GM03348 (cell line): ENCODE measurements around the gene LRRN2.
"Not testable (repeated sequence)": the region's sequence is repeated elsewhere in the genome, so short reads cannot be mapped to it uniquely, and the experiment has no call there.

Source experiments
- DNase-seq: peaks from one replicate; pipeline ENCODE4 v3.0.0; 2012; ENCODE audit warnings: low spot score

The LRRN2 gene

DNA sequence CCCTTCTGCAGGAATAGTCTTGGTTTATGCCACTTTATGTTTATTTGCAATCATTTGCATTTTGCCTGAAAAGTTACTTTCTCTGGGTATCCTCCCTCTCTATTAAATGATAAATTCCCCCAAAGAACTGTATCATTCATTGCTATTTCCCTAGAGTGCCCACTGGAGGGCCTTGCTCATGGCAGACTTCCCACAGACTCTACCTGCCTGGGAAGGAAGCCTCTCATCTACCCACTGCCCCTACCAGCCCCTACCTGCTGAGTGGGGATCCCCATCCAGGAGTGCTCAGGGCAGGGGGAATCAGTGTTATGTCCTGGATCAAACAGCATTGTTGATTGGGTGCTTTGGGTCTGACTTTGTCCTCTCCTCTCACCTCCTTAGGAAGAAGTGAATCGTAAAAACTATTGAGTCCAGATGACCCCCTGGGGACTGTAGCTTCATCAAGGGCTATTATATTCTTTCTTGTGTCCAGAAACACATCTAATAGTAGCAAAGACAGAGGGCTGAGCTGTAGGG is 6.8 kb upstream of the LRRN2 start:
- no peak for DNase-seq

DNA sequence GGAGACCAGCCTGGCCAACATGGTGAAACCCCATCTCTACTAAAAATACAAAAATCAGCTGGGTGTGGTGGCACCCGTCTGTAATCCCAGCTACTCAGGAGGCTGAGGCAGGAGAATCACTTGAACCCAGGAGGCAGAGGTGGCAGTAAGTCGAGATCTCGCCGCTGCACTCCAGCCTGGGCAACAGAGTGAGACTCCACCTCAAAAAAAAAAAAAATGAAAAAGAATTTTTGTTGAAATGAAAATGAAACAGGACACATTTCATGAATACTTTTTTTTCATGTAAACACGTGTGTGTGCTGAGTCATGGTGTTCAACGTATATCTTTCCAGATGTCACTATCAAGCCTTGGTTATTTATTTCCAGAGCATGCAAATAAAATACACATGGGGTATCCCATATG is 5.8 kb upstream of the LRRN2 start:
- DNase-seq: not testable (repeated sequence)

DNA sequence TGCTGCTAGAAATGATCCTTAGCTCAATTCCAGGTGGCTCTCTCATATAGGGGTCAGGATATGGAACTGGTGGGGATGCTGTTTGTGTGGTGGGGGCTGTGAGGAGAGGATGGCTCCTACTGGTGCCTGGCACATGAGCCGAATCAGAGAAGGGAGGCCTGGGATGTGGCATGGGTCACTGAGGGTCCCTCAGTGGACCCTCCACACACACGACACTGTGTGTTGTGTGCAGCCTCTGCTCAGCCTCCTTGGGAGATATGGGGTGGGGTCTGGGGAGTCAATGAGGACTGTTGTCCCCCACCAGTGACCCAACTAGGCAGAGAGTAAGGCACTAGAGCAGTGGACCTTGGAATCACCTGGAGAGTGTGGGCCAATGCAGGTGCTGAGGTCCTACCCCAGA is 3.2 kb upstream of the LRRN2 start:
- DNase-seq: no peak

DNA sequence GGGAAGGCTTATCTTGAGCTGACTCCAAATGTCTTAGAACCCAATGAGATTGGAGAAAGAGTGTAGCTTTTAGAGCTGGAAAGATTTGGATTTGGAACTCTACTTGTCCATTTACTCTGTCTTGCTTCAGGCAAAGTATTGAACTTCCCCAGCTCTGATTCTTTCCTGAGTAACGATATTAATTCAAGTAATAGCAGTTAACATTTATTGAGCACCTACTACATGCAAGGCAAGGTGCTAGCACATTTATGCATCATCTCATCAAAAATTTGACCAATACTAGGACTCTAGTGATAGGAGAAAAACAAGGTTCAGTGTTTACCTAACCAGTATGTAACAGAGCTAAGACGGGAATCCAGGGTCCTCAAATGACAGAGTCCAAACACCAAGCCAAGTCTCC is 2.5 kb upstream of the LRRN2 start:
- no peak for DNase-seq

DNA sequence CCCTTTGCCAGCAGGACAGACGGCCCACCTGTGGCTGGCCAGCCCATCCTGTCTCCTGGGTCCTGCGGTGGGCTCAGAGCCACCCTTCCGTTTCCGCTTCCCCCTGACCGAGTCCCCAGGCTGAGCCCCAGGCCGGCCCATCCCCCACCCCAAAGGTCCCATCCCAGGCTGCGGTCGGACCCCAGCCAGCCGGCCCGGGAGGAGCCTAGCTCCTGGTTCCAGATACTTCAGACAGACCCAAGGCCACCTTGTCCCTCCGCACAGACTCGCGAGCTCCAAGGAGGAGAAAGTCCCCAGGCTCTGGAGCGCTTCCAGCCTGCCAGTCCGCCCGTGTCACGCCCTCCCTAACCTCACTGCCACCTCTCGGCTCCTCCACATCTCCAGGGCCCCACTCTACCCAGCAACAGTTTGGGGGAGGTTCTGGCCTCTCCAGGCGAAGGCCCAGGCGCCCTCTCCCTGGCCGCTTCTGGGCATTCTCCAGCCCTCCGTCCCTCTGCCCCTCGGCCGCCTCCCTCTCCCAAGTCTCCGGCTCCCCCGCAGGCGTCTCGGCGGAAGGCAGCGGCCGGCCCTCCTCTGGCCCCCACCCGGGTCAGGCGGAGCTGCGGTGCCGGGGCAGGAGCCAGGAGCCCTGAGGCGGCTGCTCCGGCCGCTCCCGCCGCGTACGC is 835 bp downstream of the LRRN2 start:
- DNase-seq: no peak

DNA sequence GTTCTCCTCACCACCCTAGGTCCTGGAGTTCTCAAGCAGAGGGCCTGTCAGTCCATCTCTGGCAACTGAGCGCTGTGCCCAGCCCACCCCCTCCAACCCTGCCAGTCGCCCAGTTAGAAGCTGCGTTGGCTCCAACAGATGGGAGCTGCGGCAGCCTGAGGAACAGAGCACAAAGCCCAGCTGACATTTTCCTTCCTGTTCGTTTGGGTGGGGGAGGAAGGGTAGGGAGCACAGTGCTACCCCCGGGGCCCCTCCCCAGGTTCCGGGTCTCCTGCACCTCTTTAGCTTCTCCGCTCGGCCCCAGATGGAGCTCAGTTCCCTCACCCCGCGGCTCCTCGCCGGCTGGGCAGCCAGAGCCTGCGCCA is 1.4 kb downstream of the LRRN2 start:
- DNase-seq: no peak

DNA sequence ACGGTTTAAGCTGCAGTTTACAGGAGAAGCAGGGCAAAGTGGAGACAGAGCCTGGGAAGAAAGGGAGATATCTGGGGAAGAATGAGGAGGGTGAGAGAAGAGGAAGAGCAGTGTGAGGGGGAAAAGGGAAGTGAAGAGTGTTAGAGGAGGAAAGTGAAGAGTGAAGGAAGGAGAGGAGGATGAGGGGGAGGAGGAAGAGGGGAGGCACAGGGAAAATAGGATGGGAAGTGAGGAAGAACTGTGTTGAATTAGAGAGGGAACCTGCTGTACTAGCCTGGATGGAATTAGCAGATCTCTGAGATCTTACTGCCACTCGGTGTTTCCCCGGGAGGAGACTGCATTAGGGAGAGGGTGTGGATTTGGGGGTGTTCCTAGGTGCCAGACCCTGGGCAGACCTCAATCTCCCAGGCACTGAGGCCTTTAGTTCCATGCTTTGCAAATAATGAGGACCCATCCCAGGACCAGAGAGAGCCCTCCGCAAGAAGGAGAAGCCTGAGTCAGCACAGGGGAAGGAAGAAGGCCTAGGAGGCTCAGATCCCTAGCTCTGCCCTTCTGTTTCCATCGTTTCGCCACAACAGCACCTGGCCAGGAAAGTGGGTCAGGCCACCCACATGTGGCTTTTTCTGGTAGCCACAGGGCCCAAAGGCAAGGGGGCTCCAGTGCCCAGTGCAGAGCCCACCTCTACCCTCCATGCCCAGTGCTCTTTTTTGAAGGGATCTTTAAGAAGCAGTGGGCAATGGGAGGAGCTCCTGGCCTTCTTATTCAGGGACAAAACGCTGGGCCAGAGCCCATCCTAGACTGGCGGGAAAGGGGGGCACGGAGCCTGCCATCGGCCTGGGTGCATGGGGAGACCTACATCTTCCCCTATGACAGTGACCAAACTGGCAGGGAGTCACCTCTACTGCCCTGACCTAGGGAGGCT is 2.0 kb downstream of the LRRN2 start:
- no peak for DNase-seq

DNA sequence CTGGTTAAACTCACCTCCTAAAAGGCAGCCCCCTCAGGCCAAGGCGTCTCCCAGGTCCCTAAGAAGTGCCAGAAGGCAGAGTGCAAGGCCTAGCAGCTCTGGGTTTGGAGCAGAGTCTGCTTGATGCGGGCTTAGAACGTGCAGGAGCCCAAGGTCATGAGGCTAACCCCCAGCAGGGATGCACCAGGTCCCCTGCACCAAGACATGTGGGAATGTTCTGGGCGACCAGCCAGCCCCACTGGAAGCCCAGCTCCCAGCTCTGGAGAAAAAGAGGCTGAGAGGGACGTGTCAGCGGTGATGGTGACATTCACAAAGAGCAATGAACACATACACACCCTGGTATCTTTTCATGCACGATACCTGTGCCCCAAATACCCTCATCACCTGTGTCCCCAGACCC is 5.1 kb downstream of the LRRN2 start:
- no peak for DNase-seq

DNA sequence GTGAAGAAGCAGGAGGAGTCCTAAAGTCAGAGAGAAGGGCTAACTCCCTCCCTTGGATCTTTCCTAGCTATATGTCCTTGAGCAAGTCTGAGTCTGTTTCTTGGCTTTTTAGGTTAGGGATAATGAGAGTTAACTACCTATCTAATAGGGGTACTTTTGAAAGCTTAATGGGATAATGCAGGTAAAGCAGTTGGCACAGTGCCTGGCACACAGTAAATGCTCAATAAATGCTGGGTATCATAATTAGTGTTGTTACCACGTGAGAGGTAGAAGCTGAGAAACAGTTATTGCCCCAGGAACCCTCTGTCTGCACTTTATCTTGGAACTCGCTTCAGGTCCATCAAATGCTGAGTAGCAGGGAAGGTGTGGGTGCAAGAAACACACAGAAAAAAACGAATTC is 5.5 kb downstream of the LRRN2 start:
- no peak for DNase-seq

DNA sequence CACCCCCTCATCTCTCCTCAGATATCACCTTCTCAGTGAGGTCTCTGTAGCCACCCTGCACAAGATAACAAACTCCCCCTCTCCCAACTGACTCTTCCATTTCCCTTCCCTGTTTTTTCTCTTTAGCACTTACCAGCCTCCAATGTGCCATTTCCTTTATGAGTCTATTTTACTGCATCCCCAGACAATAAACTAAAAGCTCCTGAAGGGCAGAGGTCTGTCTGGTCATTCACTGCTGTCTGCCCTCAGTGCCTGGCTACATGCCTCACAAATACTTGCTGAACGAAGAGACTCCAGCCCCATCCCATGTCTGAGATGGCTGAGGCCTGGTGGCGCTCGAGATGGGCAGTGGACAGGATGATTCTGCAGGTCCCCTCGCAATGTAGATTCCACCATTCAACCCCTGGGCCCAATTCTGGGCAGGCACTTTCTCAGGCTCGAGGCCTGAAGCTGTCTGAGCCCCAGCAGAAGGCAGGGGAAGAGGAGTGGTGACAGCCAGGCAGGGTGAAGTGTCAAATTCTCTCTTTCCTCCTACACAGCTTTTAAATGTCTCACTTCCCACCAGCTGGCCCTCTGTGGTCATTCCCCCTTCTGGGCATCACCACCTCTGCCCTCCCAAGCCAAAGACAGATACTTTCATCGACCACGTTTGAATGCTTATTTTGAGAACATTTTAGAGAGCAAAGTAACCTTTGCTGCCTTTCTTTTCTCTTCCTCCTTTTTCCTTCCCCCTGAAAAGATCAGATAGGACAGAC is 6.6 kb downstream of the LRRN2 start:
- DNase-seq: no peak

DNA sequence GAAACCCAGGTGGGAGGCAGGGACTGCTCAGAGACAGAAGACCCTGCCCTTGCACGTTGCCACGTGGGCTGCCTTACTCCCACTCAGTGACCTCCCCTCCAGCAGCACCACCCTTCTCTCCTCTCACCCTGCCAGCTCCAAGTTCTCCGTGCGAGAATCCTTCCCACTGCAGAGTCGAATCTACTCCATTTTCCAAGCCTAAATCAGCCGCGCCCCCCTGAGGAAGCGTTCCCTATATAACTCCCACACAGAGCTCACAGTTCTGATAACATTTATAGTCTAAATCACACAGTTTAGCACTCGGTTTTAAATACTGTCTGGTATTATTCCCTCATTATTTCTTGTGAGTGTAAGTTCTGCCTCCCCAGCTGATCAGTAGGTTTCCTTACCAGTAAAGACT is 7.7 kb downstream of the LRRN2 start:
- DNase-seq: no peak

DNA sequence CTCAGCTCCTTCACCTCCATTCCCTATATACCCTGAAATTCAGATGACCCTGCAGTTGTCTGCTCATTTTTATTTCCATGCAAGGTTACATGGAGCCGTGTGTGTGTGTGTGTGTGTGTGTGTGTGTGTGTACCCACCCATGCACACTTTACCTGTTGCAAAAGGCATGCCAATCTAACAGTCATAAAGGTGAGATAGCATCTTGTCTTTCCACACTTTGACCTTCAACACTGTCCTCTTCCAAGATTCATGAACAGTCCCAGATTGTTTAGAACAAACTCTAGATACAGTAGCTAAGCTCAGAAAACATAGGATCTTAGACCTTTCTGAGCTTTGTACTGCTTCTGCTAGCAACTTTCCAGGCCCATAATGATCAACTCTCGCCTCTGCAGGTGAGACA is 9.5 kb downstream of the LRRN2 start:
- no peak for DNase-seq

DNA sequence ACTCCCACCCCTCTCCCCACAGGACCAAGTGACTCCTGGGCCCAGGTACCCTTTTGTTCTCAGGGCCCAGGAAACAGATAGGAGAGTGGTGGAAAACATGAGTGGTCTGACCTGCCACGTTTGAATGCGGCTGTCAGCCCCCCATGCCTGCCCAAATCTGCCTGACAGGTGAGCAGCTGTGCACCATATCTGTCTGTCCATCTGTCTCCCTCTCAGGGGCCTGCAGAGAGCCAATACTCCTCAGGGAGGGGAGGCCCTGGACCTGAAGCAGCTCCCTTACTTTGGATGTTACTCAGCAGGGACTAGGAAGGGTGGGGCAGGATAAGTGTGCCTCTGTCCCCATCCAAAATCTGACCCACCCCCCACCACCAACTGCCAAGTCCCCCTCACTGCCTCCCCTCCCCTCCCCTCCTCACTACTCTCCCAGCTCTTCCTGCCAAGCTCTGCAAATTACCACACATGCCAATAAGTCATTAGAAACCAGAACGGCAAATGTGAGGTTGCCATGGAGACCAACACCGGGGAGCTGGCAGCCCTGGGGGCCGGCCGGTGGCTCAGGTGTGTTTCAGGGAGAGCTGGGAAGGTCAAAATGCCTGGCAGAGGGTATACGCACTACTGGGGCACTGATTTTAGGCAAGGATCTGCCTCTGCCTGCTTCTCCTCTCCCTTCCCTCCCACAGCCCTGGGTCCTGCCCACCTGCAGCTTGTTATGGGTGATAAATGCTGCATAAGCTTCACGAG is 11.5 kb downstream of the LRRN2 start:
- DNase-seq: no peak

DNA sequence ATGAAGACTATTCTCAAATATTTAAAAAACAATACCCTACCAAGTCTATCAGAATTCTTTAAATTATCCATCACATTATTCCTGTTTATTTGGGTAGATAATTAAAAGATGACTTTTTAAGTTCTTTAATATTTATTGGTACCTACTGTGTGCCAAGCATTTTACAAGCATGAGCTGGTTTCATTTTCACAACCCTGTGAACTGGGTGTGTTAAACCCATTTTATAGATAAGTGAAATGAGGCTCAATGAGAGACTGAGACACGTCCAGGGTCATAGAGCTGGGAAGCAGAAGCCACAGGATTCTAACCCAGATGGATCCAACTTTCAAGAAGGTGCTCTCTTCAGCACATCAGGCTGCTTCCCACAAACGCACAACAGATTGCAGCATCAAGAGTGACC is 12.3 kb downstream of the LRRN2 start:
- DNase-seq: no peak

DNA sequence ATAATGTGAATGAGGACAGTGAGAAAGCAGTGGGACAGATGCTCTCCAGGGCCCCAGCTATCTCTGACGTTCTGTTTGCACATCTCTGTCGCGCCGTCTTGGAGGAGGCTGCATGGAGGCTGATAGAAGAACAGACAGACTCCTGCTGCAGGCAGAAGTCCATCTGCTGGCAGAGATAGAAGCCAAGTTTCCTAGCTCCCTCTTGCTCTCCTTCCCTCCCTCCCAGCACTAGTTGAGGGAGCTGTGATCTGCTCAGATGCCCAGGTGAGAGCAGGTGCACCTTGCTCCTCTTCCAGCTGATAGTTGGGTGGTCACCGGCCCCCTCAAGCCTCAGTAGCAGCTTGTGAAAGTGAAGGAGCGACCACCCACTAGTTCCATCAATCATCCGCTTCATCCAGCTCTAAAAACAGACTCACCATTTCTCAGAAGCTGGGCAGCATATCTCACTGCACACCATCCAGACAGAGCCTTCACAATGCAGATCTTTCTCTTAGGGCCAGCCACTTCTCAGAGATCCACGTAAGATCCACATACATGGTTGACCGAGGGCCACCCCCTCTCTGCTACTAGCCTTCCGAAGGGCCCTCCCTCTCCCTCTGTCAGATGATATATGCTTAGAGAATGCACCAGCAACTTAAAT is 12.9 kb downstream of the LRRN2 start:
- no peak for DNase-seq

DNA sequence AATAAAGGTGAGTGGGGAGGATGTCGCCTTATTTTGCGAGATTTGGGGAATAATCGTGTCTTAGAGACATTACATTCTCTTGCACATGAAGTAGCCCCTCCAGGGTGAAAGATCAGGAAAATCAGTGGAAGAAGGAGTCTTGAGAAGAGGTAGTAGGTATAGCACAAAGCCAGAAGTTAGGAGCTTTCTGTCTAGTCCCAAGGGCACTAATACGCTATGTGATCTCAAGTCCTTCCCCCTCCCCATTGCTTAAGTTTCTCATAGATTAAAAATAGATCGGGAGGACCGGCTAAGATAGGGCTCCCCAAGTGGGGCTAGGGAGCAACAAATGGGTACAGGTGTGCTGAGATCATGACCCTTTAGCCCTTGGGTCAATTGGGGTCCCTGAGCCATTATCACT is 13.5 kb downstream of the LRRN2 start:
- DNase-seq: no peak

DNA sequence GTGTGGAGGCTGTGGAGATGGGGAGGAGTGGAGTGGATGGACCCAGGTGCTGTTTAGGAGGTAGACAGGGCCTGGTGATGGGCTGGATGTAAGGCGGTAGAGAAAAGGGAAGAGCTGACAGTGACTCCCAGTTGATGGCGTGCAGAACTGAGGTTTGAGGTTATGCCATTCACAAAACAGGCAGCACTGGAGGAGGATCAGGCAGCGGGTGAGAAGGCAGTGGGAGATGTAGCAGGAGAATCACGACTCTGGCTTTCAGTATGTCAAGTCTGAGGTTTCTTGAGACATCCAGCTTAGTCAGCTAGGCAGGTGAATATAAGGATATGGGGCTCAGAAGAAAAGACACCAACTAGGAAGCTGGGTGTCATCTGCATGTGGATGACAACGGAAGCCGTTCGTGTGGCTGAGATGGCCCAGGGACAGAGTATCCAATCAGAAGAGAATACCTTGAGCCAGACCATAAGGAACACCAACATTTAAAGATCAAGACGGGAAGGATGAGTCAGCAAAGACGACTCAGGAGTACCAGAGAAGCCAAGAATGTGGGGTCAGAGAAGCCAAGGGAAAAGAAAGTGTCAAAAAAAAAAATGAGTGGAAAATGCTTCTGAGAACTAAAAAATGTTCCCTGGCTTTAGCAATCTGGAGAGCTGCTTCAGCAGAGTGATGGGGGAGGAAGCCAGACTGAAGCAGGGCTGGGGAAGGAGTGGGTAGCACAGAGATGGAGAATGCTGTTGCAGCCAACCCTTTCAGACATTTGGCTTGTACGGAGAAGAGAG is 15.2 kb downstream of the LRRN2 start:
- peak; percentile 63 for DNase-seq

DNA sequence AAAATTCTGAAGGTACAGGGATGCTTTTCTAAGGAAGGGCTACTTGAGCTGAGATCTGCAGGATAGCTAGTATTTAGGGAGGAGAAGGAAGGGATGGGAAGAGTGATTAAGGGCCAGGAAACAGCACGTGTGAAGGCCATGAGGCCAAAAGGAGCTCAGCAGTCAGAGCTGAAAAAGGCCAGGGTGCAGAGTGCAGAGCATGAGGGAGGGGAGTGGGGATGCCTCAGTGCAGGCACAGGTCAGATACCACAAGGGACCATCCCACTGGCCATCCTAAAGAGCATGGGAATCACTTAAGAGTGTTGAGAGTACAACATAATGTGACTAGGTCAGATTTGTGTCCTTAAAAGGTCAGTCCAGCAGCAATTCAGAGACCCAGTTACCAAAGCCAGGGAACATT is 16.0 kb downstream of the LRRN2 start:
- DNase-seq: no peak

DNA sequence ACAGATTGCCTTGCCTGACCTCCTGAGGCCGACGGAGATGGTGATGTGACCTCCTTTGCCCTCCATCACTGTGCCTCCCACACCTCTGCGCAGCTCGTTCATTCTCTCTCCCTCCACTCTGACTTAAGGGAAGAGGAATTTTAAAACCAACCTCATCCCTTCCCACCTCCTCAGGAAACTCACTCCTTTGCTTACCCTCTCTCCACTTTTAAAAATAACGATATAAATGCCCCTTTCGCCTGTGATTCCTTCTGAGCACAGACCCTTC is 21.2 kb downstream of the LRRN2 start:
- DNase-seq: no peak

DNA sequence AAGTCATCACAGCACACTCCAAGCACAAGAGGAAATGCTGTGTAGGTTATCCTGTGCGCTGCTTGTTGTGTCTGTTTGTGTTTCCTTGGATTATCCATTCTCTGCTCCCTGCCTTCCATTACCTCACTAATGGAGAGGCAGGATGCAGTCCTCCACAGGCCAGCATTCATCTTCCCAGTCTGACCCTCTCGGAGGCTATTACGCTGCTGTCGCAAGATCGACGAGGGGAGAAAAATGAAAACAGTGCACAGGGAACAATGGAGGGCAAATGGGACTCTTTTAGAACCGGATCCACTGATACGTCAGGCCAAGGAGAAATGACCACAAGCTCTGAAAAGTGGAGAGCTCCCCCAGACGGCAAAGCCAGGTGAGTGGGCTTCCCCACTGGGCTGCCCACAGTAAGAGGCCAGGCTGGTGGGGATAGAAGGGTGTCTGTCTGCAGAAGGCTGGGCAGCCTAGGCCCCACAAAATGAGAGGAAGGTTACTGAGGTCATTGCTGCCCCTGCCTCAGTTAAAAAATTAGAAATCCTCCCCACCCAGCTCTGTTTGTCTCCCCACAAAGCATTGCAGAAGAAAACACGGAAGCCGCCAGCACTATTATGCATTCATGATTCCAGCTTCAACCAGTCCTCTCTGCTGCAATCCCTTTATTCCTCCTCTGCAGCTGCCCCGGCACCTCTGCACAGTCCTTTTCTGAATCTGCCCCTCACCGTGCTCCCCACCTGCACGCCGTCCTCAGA is 21.7 kb downstream of the LRRN2 start:
- no peak for DNase-seq
